Fibroblast of gingiva (primary cell): ENCODE data around the gene RABGAP1.
A peak's percentile ranks its signal among the peaks of the same experiment; 100 is the strongest.
"Not testable (repeated sequence)": the region's sequence is repeated elsewhere in the genome, so short reads cannot be mapped to it uniquely, and the experiment has no call there.

Experiments used
- DNase-seq: peaks from one replicate; pipeline ENCODE4 v3.0.0-alpha.2; 2011; ENCODE audit warnings: low read depth

Gene RABGAP1

GRCh38 chr9:122940749-122941581 is at the start of gene RABGAP1:
Gene RABGAP1 (plus strand): TSS chr9:122941020. CDS start chr9:122957060, 16,040 bp downstream.
- DNase-seq: peak; percentile 98

DNA sequence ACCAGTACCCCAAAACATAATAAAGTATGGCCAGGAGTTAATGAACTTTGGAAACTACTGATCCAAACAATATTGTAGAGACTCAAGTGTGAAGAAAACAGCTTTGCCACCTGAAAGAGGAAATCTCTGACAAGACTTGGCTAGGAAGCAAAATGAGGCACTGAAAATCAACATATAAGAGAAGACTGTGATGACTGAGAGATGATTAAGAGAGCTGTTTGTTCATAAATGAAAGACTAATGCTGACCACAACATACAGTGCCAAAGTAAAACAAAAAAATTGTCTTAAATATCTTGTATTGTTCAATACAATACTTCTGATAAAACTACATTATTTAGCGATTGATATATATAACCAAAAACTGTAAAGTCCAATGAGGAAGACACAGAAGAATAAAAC is 42.9 kb upstream of the RABGAP1 start:
- DNase-seq: no peak

GRCh38 chr9:122900791-122901190 is 40.0 kb upstream of the RABGAP1 start:
- peak; percentile 34 for DNase-seq

- DNase-seq: peak; percentile 39
Observed at GRCh38 chr9:122904466-122904822, 36.4 kb upstream of the RABGAP1 start.

DNA sequence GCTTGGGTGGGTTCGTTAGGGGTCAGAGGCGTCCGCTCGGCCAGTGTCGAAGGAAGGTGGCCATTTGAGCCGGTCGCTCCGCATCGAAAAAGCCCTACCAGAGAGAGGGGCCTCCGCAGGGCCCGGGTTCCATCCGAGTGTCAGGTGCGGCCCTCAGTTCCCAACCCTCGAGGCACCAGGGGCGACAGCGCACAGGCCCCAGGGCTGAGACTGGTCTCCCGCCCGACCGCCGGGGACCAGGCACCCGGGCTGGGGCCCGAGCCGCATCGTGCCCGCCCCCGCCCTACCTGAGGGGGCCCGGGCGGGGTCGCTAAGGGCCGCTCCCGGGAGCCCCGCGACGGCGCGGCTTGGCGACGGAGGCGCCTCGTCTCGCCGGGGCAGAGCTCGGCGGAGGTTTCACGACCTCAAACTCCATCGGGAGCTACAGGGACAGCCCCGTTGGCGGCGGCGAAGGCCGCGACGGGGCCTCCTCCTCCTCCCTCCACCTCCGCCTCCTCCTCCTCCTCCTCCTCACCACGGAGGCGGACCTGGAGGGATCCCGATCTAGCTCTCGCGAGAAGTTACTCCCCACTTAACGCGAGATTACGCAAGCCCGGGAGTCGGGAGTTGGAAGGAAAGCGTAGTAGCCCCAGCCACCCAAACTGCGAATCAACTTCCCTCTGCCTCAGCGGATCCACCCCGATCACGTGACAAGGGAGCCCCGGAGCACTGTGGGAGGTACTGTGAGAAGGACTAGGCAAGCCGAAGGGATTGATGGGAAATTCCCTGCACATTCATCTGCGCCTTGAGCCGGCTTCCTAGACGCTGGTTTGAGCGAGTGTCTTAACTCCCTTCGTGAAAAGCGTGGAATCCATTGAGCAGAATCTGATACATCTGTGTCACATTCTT is 35.8 kb upstream of the RABGAP1 start, which contains the start of gene RC3H2:
RC3H2 (minus strand) TSS at position 537 of the 888 bp plus-strand sequence. CDS start 7,850 bp downstream, outside the sequence.
- peak; percentile 100 for DNase-seq

DNA sequence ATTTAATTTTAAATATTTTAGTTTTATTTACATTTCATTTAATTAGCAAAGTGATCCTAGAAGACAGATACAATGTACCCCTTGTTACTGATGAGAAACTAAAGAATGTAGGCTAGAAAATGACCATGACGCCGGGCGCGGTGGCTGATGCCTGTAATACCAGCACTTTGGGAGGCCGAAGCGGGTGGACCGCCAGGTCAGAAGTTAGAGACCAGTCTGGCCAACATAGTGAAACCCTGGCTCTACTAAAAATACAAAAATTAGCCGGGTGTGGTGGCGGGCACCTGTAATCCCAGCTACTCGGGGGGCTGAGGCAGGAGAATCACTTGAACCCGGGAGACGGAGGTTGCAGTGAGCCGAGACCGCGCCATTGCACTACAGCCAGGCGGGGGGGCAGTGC is 34.7 kb upstream of the RABGAP1 start:
- not testable (repeated sequence) for DNase-seq

GRCh38 chr9:122912671-122912963 is 28.2 kb upstream of the RABGAP1 start:
- DNase-seq: no peak

GRCh38 chr9:122912964-122913673 is 27.7 kb upstream of the RABGAP1 start, which contains the start of gene ZBTB6:
Gene ZBTB6 (minus strand): TSS chr9:122913323. CDS start chr9:122912072, 1,251 bp downstream.
- peak; percentile 80 for DNase-seq

DNA sequence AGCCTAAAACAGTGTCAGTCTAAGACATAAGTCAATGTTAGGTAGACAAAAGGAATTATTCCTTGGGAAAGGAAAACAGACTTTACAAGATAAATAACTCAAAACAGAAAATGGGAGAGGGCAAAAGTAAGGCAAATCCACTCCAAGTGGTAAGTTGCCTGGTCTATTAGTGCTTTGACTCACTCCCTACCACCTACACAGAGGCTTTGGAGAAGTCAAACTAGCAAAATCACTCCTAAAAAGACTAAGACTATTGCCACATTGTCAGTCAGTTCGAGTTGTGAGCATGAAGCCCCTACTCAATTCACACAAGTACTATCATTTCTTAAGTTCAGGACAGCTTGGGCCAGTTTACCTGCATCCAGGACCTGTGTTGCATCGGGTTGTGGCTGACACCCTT is 22.5 kb upstream of the RABGAP1 start:
- no peak for DNase-seq

- DNase-seq: no peak
Observed at GRCh38 chr9:122922713-122923112, 18.1 kb upstream of the RABGAP1 start.

- no peak for DNase-seq
Observed at GRCh38 chr9:122923947-122924346, 16.9 kb upstream of the RABGAP1 start.

DNA sequence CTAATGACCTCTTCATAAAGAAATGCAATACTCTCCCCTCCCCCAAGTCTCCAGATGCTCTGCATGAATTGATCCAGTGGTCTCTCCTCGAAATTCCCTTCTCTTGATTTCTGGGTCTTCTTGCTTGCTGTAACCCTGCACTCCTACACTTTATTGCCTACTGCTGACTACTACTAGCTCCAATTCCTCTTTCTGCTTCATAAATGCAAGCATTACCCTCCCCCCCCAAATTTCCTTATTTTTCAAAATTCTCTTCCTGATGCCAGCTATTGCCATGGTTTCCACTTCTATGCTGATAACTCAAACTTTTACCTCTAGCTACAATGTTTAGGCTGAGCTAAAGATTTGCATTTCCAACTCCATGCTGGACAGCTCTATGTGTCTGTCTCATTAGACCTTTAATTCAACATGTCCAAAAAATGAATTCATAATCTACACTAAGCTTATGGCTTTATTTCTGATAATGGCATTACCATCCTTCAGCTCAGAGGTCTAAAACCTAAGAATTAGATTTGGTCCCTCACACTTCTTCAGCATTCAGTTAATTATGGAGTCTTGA is 10.9 kb upstream of the RABGAP1 start:
- DNase-seq: no peak

GRCh38 chr9:122930541-122931225 is 10.1 kb upstream of the RABGAP1 start:
- no peak for DNase-seq

DNA sequence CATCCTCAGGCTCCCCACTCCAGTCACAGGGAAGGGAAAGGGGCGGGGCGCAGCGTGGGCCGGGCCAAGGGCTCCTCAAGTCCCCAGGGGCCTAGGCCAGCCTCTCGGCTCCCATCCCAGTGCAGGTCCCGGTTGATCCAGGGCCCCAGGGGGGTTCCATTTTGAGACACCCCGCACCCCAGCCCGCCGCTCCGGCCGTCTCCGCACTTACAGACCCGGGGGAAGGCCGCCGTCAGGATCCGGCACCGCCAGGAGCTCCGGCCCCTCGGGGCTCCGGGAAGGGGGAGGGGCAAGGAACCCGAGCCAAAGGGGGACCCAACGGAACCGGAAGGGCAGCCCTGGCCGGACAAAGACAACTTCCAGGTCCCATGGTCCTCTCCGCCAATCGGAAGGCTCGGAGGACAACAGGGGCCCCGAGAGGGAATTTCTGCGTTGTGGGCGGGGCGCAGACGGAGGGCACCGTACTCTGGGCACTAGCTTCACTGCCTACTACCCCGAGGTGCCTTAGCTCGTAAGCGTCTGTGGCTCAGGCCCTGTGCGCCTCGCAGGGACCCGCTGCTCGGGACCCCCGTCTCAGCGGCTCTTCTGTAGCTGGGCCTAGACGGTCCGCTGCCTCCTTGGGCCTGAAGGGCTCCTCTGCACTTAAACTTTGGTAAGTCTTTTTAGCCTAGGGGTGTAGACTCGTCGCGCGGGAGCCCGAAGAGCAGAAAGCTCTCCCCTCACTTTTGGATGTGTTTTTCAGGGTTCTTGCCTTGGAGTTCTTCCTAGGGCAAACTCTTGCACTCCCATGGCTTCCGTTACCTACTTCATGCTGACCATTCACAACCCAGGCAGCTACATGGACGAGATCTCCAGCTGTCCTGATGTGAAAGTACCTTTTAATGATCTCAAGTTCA is 9.3 kb upstream of the RABGAP1 start, which contains the start of gene ZBTB26:
ZBTB26 (minus strand) TSS at position 287 of the 896 bp plus-strand sequence. CDS start 11,578 bp downstream, outside the sequence.
- peak; percentile 93 for DNase-seq

GRCh38 chr9:122936464-122936863 is 4.4 kb upstream of the RABGAP1 start:
- no peak for DNase-seq

DNA sequence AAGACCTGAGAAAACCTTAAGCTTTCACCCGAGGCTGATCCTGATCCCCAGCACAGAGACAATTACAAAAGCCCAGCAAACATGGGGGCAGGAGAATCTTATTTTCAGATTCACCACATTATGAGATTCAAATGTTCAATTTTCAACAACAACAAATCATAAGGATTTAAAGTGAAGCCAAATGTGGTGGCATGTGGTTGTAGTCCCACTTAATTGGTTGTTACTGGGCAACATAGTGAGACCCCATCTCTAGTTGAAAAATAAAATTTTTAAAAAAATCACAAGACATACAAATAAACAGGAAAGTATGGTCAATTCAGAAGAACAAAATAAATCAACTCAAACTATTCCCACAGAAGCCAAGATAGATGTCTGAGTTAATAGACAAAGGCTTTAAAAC is 3.9 kb upstream of the RABGAP1 start:
- DNase-seq: no peak

DNA sequence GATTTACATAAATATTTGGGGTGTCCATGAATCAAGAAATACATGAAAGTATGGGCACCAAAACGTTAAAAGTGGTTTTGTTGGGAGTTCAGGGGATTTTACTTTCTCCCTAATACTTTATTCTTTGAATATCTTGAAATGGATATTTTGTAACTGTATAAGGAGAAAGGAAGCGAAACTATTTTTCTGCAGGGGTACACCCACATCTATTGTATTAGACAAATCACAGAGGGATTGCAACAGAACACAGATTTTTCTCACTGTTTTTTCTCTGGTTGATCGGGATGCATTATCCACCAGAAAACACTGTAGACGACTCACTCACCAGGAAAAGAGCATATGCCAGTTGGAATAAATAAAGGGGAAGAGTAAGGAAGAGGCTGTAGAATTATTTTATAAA is 1.2 kb upstream of the RABGAP1 start:
- DNase-seq: no peak

- no peak for DNase-seq
Observed at GRCh38 chr9:122940454-122940748, 419 bp upstream of the RABGAP1 start.

DNA sequence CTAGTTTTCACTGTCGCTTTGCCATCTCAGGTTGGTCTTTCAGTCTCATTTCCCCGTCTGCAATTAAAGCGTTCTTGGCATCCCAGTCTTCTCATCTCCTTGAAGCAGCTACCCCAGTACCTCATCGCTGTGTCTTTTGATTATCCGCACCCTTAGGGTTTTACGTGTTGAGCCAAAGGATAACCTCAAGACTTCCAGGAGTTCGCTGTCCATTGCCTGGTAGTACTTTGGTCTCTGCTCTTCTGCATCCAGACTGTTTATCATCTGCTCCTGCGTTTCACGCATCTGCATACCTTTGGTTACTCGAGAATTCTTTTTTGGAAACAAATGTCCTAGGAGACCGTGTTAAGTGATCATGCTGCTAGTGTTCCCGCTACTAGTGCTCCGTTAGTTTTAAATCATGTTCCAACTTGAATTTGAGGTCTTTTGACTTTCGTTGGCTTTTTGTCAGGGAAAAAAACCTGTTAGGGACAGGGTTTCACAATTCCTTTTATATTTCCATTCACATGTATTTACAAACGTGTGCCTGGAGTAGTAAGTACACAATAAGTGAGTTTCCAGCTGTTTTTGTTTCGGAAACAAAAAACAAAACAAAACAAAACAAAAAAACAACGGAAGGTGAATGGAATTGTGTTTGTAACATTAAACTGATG is 888 bp downstream of the RABGAP1 start:
- DNase-seq: peak; percentile 50
